ENCODE measurements around the gene GALNT9.

GALNT9 gene

DNA sequence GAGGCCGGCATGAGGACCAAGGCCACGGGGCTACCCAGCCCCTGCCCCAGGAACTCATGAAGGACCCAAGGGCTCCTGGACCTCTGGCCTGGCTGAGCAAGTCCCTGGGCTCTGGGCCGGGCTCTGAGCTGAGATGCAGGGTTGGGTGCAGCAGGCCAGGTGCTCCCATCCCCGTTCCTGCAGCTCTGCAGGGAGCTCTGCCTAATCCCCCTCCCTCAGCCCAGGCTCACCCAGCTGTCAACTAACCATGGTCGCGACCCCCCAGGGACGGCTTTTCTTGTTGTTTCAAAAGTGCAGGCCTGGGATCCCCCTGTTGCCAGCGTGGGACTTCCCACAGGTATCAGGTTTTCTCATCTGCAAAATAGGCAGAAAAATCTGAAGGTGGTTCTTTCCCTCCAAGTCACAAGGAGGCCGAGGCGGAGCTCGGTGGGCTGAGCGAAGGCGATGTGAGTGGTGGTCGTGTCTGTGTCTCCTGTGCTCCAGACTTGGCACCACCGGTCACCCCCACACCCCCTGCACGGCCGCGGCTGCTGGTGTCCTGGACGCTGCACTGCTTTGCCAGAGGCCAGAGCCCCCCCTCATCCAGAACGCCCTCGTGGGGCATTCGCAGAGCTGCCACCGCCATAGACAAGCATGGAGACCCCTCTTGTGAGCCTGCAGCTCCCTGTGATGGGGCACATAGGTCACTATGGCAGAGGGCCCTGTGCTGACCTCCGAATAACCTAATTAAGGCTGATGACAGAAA, 22.5 kb upstream of the GALNT9 start:
- DNase-seq, result no peak
- Mint-ChIP-seq H3K4me1 (peaks cover 14% of the 10 kb centered on the region), H3K9me3 (no peaks in the 10 kb centered on the region), H3K27ac (no peak overlapping the region), H3K27me3 (ENCODE audit: low read depth, poor library complexity) (peaks cover 26% of the 10 kb centered on the region), H3K36me3 (ENCODE audit: low read depth) (no peaks in the 10 kb centered on the region), H3K4me3 (no peak overlapping the region)
- TF ChIP-seq, protein P1, sequence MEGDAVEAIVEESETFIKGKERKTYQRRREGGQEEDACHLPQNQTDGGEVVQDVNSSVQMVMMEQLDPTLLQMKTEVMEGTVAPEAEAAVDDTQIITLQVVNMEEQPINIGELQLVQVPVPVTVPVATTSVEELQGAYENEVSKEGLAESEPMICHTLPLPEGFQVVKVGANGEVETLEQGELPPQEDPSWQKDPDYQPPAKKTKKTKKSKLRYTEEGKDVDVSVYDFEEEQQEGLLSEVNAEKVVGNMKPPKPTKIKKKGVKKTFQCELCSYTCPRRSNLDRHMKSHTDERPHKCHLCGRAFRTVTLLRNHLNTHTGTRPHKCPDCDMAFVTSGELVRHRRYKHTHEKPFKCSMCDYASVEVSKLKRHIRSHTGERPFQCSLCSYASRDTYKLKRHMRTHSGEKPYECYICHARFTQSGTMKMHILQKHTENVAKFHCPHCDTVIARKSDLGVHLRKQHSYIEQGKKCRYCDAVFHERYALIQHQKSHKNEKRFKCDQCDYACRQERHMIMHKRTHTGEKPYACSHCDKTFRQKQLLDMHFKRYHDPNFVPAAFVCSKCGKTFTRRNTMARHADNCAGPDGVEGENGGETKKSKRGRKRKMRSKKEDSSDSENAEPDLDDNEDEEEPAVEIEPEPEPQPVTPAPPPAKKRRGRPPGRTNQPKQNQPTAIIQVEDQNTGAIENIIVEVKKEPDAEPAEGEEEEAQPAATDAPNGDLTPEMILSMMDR (IDR thresholded peaks at IDR 0.05), result no peak

- no peak overlapping the region for H3K27ac Mint-ChIP-seq
- H3K4me1 Mint-ChIP-seq, result peaks cover 27% of the 10 kb centered on the region
- H3K4me3 Mint-ChIP-seq, result no peak overlapping the region
- no peak for DNase-seq
- H3K9me3 Mint-ChIP-seq, result no peaks in the 10 kb centered on the region
- TF ChIP-seq, protein P1 (IDR thresholded peaks at IDR 0.05), result no peak
- no peaks in the 10 kb centered on the region for H3K36me3 Mint-ChIP-seq (ENCODE audit: low read depth)
- H3K27me3 Mint-ChIP-seq (ENCODE audit: low read depth, poor library complexity), result peaks cover 14% of the 10 kb centered on the region
Observed at GRCh38 chr12:132349501-132350131, 20.2 kb upstream of the GALNT9 start.

GRCh38 chr12:132348176-132348575, 18.8 kb upstream of the GALNT9 start:
- no peaks in the 10 kb centered on the region for H3K9me3 Mint-ChIP-seq
- H3K4me3 Mint-ChIP-seq, result no peak overlapping the region
- H3K27me3 Mint-ChIP-seq (ENCODE audit: low read depth, poor library complexity), result peaks cover 13% of the 10 kb centered on the region
- TF ChIP-seq, protein P1 (IDR thresholded peaks at IDR 0.05), result no peak
- DNase-seq, result no peak
- peaks cover 33% of the 10 kb centered on the region for H3K4me1 Mint-ChIP-seq
- H3K27ac Mint-ChIP-seq, result no peak overlapping the region
- H3K36me3 Mint-ChIP-seq (ENCODE audit: low read depth), result no peaks in the 10 kb centered on the region

GRCh38 chr12:132347176-132347855, 17.9 kb upstream of the GALNT9 start:
- Mint-ChIP-seq H3K4me3 (no peak overlapping the region), H3K4me1 (peaks cover 41% of the 10 kb centered on the region), H3K9me3 (no peaks in the 10 kb centered on the region), H3K27ac (no peak overlapping the region), H3K36me3 (ENCODE audit: low read depth) (no peaks in the 10 kb centered on the region), H3K27me3 (ENCODE audit: low read depth, poor library complexity) (peaks cover 10% of the 10 kb centered on the region)
- TF ChIP-seq, protein P1 (IDR thresholded peaks at IDR 0.05), result no peak
- no peak for DNase-seq

DNA sequence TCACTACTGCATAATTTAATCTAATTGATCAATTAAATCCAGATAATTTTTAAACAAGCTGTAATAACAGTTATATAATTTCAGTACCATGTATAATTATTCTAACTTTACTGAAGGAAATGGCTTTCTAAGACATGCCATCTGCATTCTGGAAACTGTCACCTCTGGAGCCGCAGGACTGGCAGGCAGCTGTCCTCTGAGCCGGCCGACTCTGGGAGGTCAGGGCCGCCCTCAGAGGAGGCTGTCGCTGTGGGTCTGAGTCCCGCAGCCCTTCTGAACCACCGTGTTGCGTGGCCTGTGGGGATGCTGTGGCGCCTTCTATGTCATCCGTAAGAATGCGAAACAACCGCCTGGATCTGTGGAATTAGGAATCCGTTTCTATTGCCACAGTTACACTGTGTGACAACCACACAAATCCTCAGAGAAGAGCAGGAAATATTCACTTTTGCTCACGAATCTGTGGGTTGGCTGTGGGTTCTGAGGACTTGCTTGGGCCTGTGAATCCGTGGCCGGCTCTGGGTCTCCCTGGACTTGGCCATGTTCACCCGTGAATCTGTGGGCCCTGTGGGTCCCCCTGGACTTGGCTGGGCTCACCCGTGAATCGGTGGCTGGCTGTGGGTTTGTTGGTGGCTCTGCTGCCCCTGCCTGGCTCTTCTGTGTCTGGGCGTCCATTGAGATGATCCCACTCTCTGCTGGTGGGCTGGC, 17.2 kb upstream of the GALNT9 start:
- TF ChIP-seq, protein P1 (IDR thresholded peaks at IDR 0.05), result no peak
- no peaks in the 10 kb centered on the region for H3K9me3 Mint-ChIP-seq
- H3K36me3 Mint-ChIP-seq (ENCODE audit: low read depth), result no peaks in the 10 kb centered on the region
- H3K27me3 Mint-ChIP-seq (ENCODE audit: low read depth, poor library complexity), result peaks cover 10% of the 10 kb centered on the region
- no peak overlapping the region for H3K27ac Mint-ChIP-seq
- H3K4me3 Mint-ChIP-seq, result no peak overlapping the region
- H3K4me1 Mint-ChIP-seq, result peaks cover 47% of the 10 kb centered on the region
- no peak for DNase-seq

Data from nephron progenitor cell (in vitro differentiated cells).